KMS-11 (cell line): ENCODE data around the gene ACOXL.

Experiments used
- H2AFZ ChIP-seq: fragments of 200-600 bp; sonication (generic); 2 replicates; pipeline ENCODE4 v1.6.1; 2016; ENCODE audit warnings: antibody characterized with exemption, mixed run types, low read depth
- H3K27ac ChIP-seq: fragments of 200-600 bp; sonication (generic); 2 replicates; pipeline ENCODE4 v1.6.1; 2016; ENCODE audit warnings: mild to moderate bottlenecking, mixed run types
- H3K27me3 ChIP-seq: fragments of 200-600 bp; sonication (generic); 2 replicates; pipeline ENCODE4 v1.6.1; 2017; ENCODE audit warnings: mild to moderate bottlenecking, low read depth, mixed run types, moderate library complexity; ENCODE audit not compliant: insufficient read depth
- H3K36me3 ChIP-seq: fragments of 200-600 bp; sonication (generic); 2 replicates; pipeline ENCODE4 v1.6.1; 2017; ENCODE audit warnings: mild to moderate bottlenecking, mixed run types; ENCODE audit not compliant: insufficient read depth
- H3K4me1 ChIP-seq: fragments of 200-600 bp; sonication (generic); 2 replicates; pipeline ENCODE4 v1.6.1; 2016; ENCODE audit warnings: mild to moderate bottlenecking, low read depth, mixed run types; ENCODE audit not compliant: poor library complexity, severe bottlenecking
- H3K4me2 ChIP-seq: fragments of 200-600 bp; sonication (generic); 2 replicates; pipeline ENCODE4 v1.7.0; 2016; ENCODE audit warnings: mild to moderate bottlenecking, mixed run types
- H3K4me3 ChIP-seq: fragments of 200-600 bp; sonication (generic); IDR thresholded peaks from 2 replicates; pipeline ENCODE4 v1.6.1; 2017; ENCODE audit warnings: low read depth, low read length, mixed read lengths; ENCODE audit not compliant: insufficient read depth
- H3K79me2 ChIP-seq: fragments of 200-600 bp; sonication (generic); 2 replicates; pipeline ENCODE4 v1.6.1; 2016; ENCODE audit warnings: low read depth, mixed run types; ENCODE audit not compliant: insufficient read depth
- H3K9ac ChIP-seq: fragments of 200-600 bp; sonication (generic); 2 replicates; pipeline ENCODE4 v1.6.1; 2016; ENCODE audit warnings: mild to moderate bottlenecking, mixed run types
- H4K20me1 ChIP-seq: fragments of 200-600 bp; sonication (generic); 2 replicates; pipeline ENCODE4 v1.6.1; 2016; ENCODE audit warnings: mild to moderate bottlenecking, mixed run types; ENCODE audit not compliant: insufficient read depth
- CTCF ChIP-seq: fragments of 200-600 bp; sonication (generic); conservative IDR thresholded peaks from 2 replicates; pipeline ENCODE4 v1.6.1; 2017; ENCODE audit warnings: low read depth, mild to moderate bottlenecking, antibody characterized with exemption, low read length, moderate library complexity, mixed read lengths

Gene ACOXL

GRCh38 chr2:110718990-110719389, 13.4 kb upstream of the ACOXL start:
- no peaks in the 10 kb centered on the region for H3K27me3 ChIP-seq
- H3K4me3 ChIP-seq = no peak overlapping the region
- no peak overlapping the region for H3K9ac ChIP-seq
- TF ChIP-seq CTCF = no peak
- no peak overlapping the region for H3K4me2 ChIP-seq
- H3K4me1 ChIP-seq = peaks cover 9% of the 10 kb centered on the region
- H4K20me1 ChIP-seq = no peaks in the 10 kb centered on the region
- H3K27ac ChIP-seq = no peak overlapping the region
- H3K79me2 ChIP-seq = no peaks in the 10 kb centered on the region
- H2AFZ ChIP-seq = no peak overlapping the region
- H3K36me3 ChIP-seq = no peaks in the 10 kb centered on the region

GRCh38 chr2:110720547-110720946, 11.8 kb upstream of the ACOXL start:
- H3K27ac ChIP-seq = no peak overlapping the region
- peaks cover 9% of the 10 kb centered on the region for H3K4me1 ChIP-seq
- H3K27me3 ChIP-seq = no peaks in the 10 kb centered on the region
- H3K79me2 ChIP-seq = no peaks in the 10 kb centered on the region
- no peak overlapping the region for H3K9ac ChIP-seq
- H4K20me1 ChIP-seq = no peaks in the 10 kb centered on the region
- H2AFZ ChIP-seq = no peak overlapping the region
- H3K4me3 ChIP-seq = no peak overlapping the region
- H3K36me3 ChIP-seq = no peaks in the 10 kb centered on the region
- TF ChIP-seq CTCF = no peak
- no peak overlapping the region for H3K4me2 ChIP-seq

GRCh38 chr2:110724820-110725219, 7.6 kb upstream of the ACOXL start:
- H3K27me3 ChIP-seq = no peaks in the 10 kb centered on the region
- H3K4me1 ChIP-seq = peaks cover 13% of the 10 kb centered on the region
- no peak for TF ChIP-seq CTCF
- H2AFZ ChIP-seq = no peak overlapping the region
- H4K20me1 ChIP-seq = no peaks in the 10 kb centered on the region
- H3K27ac ChIP-seq = no peak overlapping the region
- no peak overlapping the region for H3K9ac ChIP-seq
- no peak overlapping the region for H3K4me2 ChIP-seq
- H3K79me2 ChIP-seq = no peaks in the 10 kb centered on the region
- no peaks in the 10 kb centered on the region for H3K36me3 ChIP-seq
- no peak overlapping the region for H3K4me3 ChIP-seq

GRCh38 chr2:110725370-110725769, 7.0 kb upstream of the ACOXL start:
- H3K4me1 ChIP-seq = peaks cover 13% of the 10 kb centered on the region
- H3K27ac ChIP-seq = no peak overlapping the region
- no peak overlapping the region for H3K9ac ChIP-seq
- H3K36me3 ChIP-seq = no peaks in the 10 kb centered on the region
- H3K4me3 ChIP-seq = no peak overlapping the region
- no peak overlapping the region for H3K4me2 ChIP-seq
- H3K27me3 ChIP-seq = no peaks in the 10 kb centered on the region
- no peaks in the 10 kb centered on the region for H4K20me1 ChIP-seq
- no peak overlapping the region for H2AFZ ChIP-seq
- H3K79me2 ChIP-seq = no peaks in the 10 kb centered on the region
- no peak for TF ChIP-seq CTCF
